Bronchial epithelial cell (primary cell): ENCODE measurements around the gene KIF9. TPM values are rescaled to one million over a fixed set of nuclear protein-coding genes. Genes with fewer than 3 reads are reported as not detected.
"Not testable (repeated sequence)": the region's sequence is repeated elsewhere in the genome, so short reads cannot be mapped to it uniquely, and the experiment has no call there.

Experiments
- DNase-seq: peaks from one replicate; pipeline ENCODE4 v3.0.0-alpha.2; 2010; ENCODE audit warnings: low read depth
- FAIRE-seq: peaks from 2 replicates; lab custom pipeline; 2011; peaks lifted over from hg19 to GRCh38; lab: Jason Lieb, UNC
- H3K27me3 ChIP-seq: 2 replicates; pipeline ENCODE4 v1.5.1; 2011; ENCODE audit warnings: low read length; ENCODE audit not compliant: control insufficient read depth, insufficient read depth
- H3K36me3 ChIP-seq: 2 replicates; pipeline ENCODE4 v1.5.1; 2011; ENCODE audit warnings: low read length; ENCODE audit not compliant: control insufficient read depth, insufficient read depth
- H3K4me3 ChIP-seq: 2 replicates; pipeline ENCODE4 v1.5.1; 2011; ENCODE audit warnings: mild to moderate bottlenecking, low read depth, low read length, control low read depth
- CTCF ChIP-seq: IDR thresholded peaks from 2 replicates; pipeline ENCODE4 v1.5.1; 2011; ENCODE audit warnings: mild to moderate bottlenecking, moderate library complexity, low read length, control low read depth, inconsistent platforms; ENCODE audit not compliant: insufficient read depth, severe bottlenecking
- total RNA-seq: library from RNA; depleted of rRNA; stranded (reverse); fragments of >200 nt; gene quantifications from 2 replicates; pipeline ENCODE4 v1.2.1, GENCODE V29; 2014

KIF9 gene
- total RNA-seq, 1 donor from 2014 or later = 2.1 TPM

- peak; percentile 52 for FAIRE-seq
- H3K4me3 ChIP-seq = no peak overlapping the region
- H3K27me3 ChIP-seq = no peaks in the 10 kb centered on the region
- DNase-seq = no peak
- no peak for TF ChIP-seq CTCF
- H3K36me3 ChIP-seq = no peaks in the 10 kb centered on the region
Observed at GRCh38 chr3:47251689-47252088, 30.9 kb downstream of the KIF9 start.

GRCh38 chr3:47251085-47251484 lies 31.5 kb downstream of the KIF9 start:
- not testable (repeated sequence) for H3K4me3 ChIP-seq, H3K27me3 ChIP-seq, FAIRE-seq, H3K36me3 ChIP-seq, DNase-seq

- DNase-seq (peak; percentile 14), FAIRE-seq (no peak)
- H3K36me3 ChIP-seq = no peaks in the 10 kb centered on the region
- peak; percentile 45 for TF ChIP-seq CTCF
- H3K27me3 ChIP-seq = no peaks in the 10 kb centered on the region
- H3K4me3 ChIP-seq = no peak overlapping the region
Observed at GRCh38 chr3:47250309-47251060, 32.1 kb downstream of the KIF9 start.

GRCh38 chr3:47247131-47248064 lies 35.2 kb downstream of the KIF9 start:
- TF ChIP-seq CTCF = no peak
- H3K27me3 ChIP-seq = no peaks in the 10 kb centered on the region
- FAIRE-seq (no peak), DNase-seq (no peak)
- H3K36me3 ChIP-seq = no peaks in the 10 kb centered on the region
- H3K4me3 ChIP-seq = no peak overlapping the region

- FAIRE-seq (no peak), DNase-seq (no peak)
- no peak for TF ChIP-seq CTCF
- Histone ChIP-seq H3K4me3 (no peak overlapping the region), H3K27me3 (no peaks in the 10 kb centered on the region), H3K36me3 (no peaks in the 10 kb centered on the region)
Observed at GRCh38 chr3:47245271-47245670, 37.3 kb downstream of the KIF9 start.

GRCh38 chr3:47244531-47245100 lies 38.0 kb downstream of the KIF9 start:
- no peak for FAIRE-seq
- no peaks in the 10 kb centered on the region for H3K36me3 ChIP-seq
- DNase-seq = no peak

More at GRCh38 chr3:47244531-47245100, 38.0 kb downstream of the KIF9 start:
- H3K27me3 ChIP-seq = no peaks in the 10 kb centered on the region
- no peak overlapping the region for H3K4me3 ChIP-seq
- TF ChIP-seq CTCF = no peak
